GM12892 (cell line): Measurements from ENCODE around the gene HAND2.

Experiments used
- POLR2A ChIP-seq: IDR thresholded peaks from 2 replicates; pipeline ENCODE4 v1.6.1; 2011; ENCODE audit warnings: low read depth, low read length, control low read depth
- POLR2AphosphoS5 ChIP-seq: IDR thresholded peaks from 2 replicates; pipeline ENCODE4 v1.6.1; 2011; ENCODE audit warnings: low read depth, low read length, control low read depth
- TAF1 ChIP-seq: IDR thresholded peaks from 2 replicates; pipeline ENCODE4 v1.6.1; 2011; ENCODE audit warnings: low read depth, mild to moderate bottlenecking, control low read depth, low read length, borderline replicate concordance

- TF ChIP-seq POLR2A (no peak), TAF1 (no peak), POLR2AphosphoS5 (no peak)
These were observed 22.3 kb downstream of the HAND2 start for GRCh38 chr4:173507471-173508385.
